Stomach (tissue), 4 donors: Measurements from ENCODE around the gene MRPL53.

Source experiments
- CTCF ChIP-seq, 7 experiments: fragments of 450-650 bp in 4 of 7; fragments of 200-600 bp in 3 of 7; sonication (generic) in 3 of 7; IDR thresholded peaks; one replicate each; pipeline ENCODE4 v1.5.1; 2016 to 2019; ENCODE audit warnings: antibody characterized with exemption in 7 of 7, control low read depth in 2 of 7, mild to moderate bottlenecking in 1 of 7
- EP300 ChIP-seq: sonication (generic); formaldehyde crosslinking; IDR thresholded peaks from one replicate; pipeline ENCODE4 v1.6.1; 2017; ENCODE audit warnings: antibody characterized with exemption
- POLR2A ChIP-seq, 4 donors: fragments of 450-650 bp; IDR thresholded peaks; one replicate each; pipeline ENCODE4 v1.6.1; 2016; ENCODE audit warnings: antibody characterized with exemption in 4 of 4, control low read depth in 2 of 4, mild to moderate bottlenecking in 1 of 4, moderate library complexity in 1 of 4

- TF ChIP-seq EP300 (no peak), POLR2A (IDR thresholded peaks at IDR 0.05) (no peak), CTCF (IDR thresholded peaks at IDR 0.05) (no peak)
Measured at GRCh38 chr2:74441170-74441689, 31.2 kb downstream of the MRPL53 start.
